Glomerular endothelial cell (primary cell): ENCODE data around the gene ACSM6. TPM values are rescaled to one million over a fixed set of nuclear protein-coding genes. Genes with fewer than 3 reads are reported as not detected.

ENCODE experiments used
- DNase-seq: peaks from one replicate; pipeline ENCODE4 v3.0.0-alpha.2; 2011; ENCODE audit warnings: low read depth, low spot score; ENCODE audit errors: extremely low read depth
- total RNA-seq: library from RNA; depleted of rRNA; stranded (reverse); fragments of >200 nt; gene quantifications from 2 replicates; pipeline ENCODE4 v1.2.3, GENCODE V29; 2015

The ACSM6 gene
- total RNA-seq, 1 donor from 2014 or later, result not detected

- DNase-seq, result no peak
Observed at GRCh38 chr10:95244152-95244551, 50.1 kb downstream of the ACSM6 start.

DNA sequence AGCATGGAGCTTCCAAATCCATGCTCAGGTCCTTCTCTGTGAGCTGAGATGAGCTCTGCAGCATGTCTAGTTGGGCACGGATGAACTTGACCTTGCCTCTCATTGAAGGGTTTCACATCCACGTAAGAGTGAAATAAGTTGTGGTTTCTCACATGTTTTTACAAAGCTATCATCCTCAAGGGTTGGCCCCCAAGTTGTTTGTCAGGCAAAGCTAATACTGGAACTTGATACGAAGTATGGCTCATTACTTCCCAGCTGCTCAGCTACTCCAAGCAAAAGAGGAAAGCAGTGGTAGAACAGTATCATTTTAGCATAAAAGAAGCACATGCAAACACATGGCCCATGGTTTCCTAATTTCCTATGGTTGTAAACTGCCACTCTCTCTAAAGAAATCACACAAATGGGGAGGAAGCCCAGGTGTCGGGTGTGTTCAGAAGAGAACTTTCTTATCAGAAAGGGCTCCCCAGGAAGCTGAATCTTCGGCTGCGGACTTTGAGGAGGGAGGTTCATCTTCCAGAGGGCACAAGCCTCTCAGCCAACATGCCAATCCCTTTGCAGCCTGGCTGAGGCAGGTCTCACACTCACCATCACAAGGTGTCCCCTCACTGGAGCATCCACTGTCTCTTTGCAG is 51.5 kb downstream of the ACSM6 start:
- no peak for DNase-seq

- no peak for DNase-seq
Observed at GRCh38 chr10:95246582-95247051, 52.6 kb downstream of the ACSM6 start.

- no peak for DNase-seq
Observed at GRCh38 chr10:95247200-95247880, 53.3 kb downstream of the ACSM6 start.

GRCh38 chr10:95247881-95248583 is 54.0 kb downstream of the ACSM6 start:
- no peak for DNase-seq

DNA sequence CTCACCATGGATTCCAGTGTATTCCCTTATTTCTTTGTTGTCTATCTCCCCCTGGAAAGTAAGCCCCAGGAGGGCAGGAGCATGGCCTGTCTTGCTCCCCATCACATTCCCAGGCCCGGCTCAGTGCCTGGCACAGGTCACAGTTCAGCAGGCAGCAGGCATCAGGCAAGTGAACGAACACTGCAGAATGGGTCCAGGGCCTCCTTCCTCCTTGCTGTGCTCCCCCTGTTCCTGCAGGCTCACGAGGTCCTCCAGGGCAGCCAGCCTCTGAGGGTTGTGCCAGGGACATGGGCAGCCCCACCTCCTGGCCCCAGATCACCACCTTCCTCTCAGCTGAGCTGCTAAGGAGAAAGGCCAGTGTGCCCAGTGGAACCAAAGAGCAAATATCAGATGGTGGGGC is 55.0 kb downstream of the ACSM6 start:
- no peak for DNase-seq

- no peak for DNase-seq
Observed at GRCh38 chr10:95249467-95249866, 55.4 kb downstream of the ACSM6 start.

DNA sequence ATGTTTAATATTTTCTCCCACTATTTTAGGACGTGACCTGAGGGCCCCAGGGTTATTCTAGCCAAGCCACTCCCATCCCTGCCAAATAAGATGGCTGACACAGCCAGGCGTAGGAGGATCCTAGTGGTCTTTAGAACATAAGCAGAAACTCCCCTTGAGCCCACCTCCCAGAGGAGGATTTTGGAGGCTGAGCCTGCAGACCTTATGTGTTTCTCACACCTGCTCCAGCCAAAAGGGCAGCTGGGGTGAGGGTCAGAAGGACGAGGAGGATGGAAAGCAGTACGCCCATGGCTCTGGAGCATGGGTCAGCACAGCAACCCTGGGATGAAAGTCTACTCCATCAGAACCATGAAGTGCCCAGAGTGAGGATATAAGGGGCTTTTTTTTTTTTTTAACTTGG is 56.8 kb downstream of the ACSM6 start:
- no peak for DNase-seq

DNA sequence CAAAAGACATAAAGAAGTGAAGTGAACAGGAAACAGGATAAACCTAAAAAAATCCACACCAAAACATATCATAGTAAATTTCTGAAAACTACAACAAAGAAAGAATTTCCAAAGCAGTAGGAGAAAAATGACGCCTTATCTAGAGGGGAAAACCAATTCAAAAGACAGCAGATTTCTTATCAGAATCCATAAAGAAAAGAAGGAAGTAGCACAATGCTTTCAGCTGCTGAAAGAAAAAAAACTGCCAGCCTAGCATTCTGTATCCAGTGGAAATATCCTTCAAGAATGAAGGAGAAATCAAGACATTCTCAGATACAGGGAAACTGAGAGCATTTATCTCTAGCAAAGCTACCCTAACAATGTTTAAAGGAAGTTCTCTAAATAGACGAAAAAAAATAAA is 59.0 kb downstream of the ACSM6 start:
- no peak for DNase-seq

GRCh38 chr10:95253686-95254085 is 59.6 kb downstream of the ACSM6 start:
- no peak for DNase-seq

DNA sequence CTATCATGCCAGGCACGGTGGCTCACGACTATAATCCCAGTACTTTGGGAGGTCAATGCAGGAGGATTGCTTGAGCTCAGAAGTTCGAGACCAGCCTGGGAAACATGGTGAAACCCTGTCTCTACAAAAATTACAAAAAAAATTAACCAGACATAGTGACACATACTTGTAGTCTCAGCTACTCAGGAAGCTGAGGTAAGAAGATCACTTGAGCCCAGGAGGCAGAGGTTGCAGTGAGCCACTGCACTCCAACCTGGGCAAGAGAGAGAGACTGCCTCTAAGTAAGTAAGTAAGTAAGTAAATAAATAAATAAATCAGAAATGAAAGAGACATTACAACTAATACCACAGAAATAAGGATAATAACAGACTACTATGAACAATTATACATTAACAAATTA is 60.6 kb downstream of the ACSM6 start:
- no peak for DNase-seq

DNA sequence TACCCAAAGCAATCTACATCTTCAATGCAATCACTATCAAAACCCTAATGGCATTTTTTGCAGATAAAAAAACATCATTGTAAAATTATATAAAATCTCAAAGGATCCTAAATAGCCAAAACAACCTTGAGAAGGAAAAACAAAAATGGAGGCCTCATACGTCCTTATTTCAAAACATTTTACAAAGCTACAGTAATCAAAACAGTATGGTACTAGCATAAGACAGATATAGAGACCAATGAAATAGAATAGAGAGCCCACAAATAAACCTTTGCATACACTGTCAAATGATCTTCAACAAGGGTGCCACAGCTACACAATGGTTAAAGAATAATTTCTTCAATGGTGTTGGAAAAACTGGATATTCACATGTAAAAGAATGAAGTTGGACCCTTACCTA is 62.2 kb downstream of the ACSM6 start:
- no peak for DNase-seq

- no peak for DNase-seq
Observed at GRCh38 chr10:95257849-95258248, 63.8 kb downstream of the ACSM6 start.

- no peak for DNase-seq
Observed at GRCh38 chr10:95260397-95260881, 66.4 kb downstream of the ACSM6 start.

DNA sequence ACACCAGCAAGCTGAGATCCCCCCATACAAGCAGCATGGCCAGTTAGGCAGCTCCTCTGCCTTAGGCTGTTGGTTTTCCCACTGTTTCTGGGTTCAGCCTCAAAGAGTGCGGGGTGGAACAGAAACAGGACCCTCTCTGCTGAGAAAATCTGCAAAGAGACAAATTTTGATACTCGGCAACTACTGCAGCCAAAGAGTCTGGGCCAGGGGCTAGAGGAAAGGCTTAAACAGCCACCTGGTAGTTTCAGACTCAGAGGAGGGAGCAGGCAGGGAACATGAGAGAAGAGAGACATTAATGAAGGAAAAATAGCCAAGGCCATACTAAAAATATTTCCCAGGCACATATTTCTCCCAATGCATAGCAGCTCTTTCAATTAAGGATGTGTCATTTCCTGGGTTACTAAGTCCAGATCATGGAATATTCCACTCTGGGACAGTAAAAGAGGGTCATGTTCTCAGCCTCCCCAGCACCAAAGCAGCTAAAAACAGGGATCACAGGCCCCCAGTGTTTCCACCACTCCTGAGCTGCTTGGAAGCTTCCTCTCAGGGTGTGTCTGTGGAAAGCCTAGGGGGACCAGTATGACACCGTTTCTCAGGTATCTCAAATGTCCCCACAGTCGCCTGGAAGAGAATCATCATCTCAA is 67.0 kb downstream of the ACSM6 start:
- DNase-seq, result no peak

- DNase-seq, result no peak
Observed at GRCh38 chr10:95261926-95262325, 67.9 kb downstream of the ACSM6 start.

GRCh38 chr10:95262763-95263518 is 68.9 kb downstream of the ACSM6 start:
- DNase-seq, result no peak

DNA sequence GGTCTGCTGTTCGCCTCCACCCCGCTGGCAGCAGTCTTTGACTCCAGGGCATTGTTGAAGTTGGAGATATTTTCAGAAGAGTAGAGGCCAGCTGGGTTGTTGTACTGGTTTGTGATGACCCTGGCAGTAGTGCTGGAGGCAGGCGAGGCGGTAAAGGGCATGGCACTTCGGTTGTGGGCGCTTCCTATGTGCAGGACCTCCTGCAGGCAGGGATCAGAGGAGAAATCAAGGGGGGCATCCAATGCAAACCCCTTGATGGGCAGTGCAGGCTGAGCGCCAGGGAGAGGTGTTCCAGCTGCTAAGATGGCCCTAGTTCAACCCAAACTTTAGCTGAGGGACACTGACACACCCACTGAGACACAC is 69.8 kb downstream of the ACSM6 start:
- no peak for DNase-seq

DNA sequence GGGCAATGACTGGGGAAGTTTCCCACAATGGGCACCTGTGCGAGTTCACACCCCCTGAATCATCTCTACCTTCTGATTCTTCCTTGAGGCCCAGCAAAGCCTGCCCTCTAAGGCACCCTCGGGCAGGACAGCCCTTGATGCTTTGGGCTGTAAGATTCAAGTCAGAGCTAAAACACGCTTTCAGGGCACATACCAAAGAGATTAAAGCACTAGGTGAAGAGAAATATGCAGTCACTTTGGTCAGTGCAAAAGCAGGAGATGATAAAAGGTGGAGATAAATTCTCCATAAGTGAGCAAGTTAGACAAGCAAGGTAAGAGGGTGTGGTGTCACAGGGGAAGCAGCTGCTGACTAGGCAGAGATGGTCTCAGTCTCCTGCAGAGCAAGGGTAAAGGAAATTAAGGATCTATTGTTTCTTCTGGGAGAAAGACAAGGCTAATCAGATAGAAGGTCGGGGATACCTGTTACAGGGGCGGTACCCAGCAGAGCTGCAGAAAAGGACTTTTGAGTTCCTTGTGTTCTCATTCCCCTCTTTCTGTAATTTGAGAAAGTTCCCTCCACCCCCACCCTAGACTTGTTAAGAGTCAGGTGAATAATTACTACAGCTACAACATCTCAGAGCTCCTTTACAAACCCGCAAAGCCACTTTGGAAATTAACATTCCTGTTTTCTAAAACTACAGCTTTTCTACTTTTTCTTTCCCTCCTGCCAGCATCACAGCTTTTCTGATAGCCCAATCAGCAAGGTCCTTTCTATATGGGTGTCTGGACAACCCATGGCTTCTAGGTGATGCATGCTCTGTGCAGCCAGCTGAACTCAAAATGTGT is 70.4 kb downstream of the ACSM6 start:
- no peak for DNase-seq

DNA sequence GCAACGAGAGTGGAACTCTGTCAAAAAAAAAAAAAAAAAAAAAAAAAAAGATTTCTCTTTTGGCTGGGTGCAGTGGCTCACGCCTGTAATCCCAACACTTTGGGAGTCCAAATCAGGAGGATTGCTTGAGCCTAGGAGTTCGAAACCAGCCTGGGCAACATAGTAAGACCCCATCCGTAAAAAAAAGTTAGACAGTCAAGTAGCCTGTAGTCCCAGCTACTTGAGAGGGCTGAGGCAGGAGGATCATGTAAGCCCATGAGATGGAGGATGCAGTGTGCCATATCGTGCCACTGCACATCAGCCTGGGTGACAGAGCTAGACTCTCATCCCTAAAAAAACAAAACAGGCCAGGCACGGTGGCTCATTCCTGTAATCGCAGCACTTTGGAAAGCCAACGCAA is 71.5 kb downstream of the ACSM6 start:
- DNase-seq, result no peak
